ENCODE measurements around the gene ORM2.

Gene ORM2

GRCh38 chr9:114291064-114291474 is 38.6 kb upstream of the ORM2 start:
- in situ Hi-C loops (cut with MboI; ENCODE audit: low sequenced_read_pairs) = loop anchor here (25.0 kb wide), 1 partner anchor 204 kb away; the partner anchor contains the start of genes AMBP and KIF12

DNA sequence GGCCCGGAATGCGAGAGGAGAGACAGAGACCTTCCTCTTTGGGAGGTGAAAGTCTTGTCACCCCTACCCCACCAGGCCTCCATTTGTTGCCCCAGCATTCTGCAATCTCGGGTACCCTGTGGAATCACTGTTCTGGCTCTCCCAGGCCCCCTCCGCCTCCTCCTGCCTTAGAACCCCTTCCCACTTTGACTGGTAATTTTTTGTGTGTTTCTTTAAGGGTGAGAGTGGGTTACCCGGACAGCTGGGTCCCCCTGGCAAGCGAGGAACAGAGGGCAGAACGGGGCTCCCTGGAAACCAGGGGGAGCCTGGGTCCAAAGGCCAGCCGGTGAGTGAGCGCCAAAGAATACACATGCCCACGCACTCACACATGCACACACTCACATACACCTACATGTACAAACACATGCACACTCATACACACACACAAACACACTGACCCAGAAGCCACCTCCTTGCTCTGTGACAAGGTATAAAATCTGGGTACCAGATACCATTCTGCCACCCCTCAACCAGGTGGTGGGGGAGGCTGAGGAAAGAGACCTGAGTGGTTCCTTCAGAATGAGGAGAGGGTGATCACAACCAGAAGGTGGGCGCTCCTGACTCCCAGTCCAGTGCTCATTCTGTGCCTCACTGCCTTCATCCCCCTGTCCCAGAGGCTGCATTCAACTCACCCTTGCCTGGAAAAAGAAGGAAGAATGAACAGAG is 37.6 kb upstream of the ORM2 start:
- in situ Hi-C loops (cut with MboI; ENCODE audit: low sequenced_read_pairs) = loop anchor here (25.0 kb wide), 1 partner anchor 205 kb away; the partner anchor contains the start of genes AMBP and KIF12

GRCh38 chr9:114294664-114295063 is 35.0 kb upstream of the ORM2 start:
- in situ Hi-C loops (cut with MboI; ENCODE audit: low sequenced_read_pairs) = loop anchor here (25.0 kb wide), 1 partner anchor 207 kb away; the partner anchor contains the start of genes AMBP and KIF12

- in situ Hi-C loops (cut with MboI; ENCODE audit: low sequenced_read_pairs) = loop anchor here (25.0 kb wide), 1 partner anchor 209 kb away; the partner anchor contains the start of genes AMBP and KIF12
These were observed 33.3 kb upstream of the ORM2 start for GRCh38 chr9:114296338-114296737.

- in situ Hi-C loops (cut with MboI; ENCODE audit: low sequenced_read_pairs) = loop anchor here (25.0 kb wide), 1 partner anchor 212 kb away; the partner anchor contains the start of genes AMBP and KIF12
These were observed 30.1 kb upstream of the ORM2 start for GRCh38 chr9:114299286-114300152.

DNA sequence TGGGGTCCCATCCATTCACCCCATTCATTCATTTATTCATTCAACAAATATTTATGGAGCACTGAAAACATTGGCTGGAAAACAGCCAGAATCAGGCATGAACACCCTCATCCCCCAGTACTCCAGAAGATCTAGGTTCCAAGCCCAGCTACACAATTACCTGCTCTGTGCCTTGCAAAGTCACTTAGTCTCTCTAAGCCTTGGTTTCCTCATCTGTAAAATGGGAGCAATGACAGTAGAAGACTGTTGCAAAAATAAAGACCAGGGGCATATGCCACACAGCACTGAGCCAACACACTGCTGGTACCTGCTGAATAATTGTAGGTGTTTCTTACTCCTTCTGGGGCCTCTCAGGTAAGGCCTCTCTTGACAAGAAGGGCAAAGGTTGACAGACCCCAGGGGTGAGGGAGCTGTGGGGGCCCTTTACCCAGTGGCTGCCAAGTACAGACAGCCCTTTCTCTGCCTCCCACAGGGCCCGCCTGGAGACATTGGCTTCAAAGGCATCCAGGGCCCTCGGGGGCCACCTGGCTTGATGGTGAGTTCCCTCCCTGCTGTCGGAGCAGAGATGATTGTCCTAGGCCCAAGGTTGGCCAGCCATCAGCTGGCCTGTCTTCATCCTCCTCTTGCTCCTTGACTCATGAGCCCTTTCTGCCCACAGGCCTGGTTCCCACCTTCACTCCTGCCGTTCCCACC is 29.4 kb upstream of the ORM2 start:
- in situ Hi-C loops (cut with MboI; ENCODE audit: low sequenced_read_pairs) = no loop called here

GRCh38 chr9:114300846-114301797 is 28.5 kb upstream of the ORM2 start:
- in situ Hi-C loops (cut with MboI; ENCODE audit: low sequenced_read_pairs) = no loop called here

- in situ Hi-C loops (cut with MboI; ENCODE audit: low sequenced_read_pairs) = no loop called here
These were observed 27.7 kb upstream of the ORM2 start for GRCh38 chr9:114301798-114302565.

DNA sequence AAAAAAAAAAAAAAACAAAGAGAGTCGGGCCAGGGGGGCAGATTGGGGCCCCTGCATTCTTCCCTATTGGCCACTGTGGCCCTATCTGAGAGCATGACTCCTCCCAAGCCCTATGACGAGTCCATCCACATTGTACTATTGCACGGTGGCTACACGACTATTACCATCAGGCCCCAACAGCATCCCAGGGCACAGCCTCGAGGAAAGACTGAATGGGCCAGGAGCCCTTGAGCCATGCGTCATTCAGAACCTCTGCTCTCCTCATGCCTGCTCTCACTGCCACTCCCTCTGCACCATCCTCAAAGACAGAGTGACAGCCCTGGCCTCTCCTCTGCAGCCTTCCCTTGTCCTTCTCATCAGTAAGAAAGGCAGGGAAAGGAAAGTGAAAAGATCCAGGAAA is 26.9 kb upstream of the ORM2 start:
- in situ Hi-C loops (cut with MboI; ENCODE audit: low sequenced_read_pairs) = no loop called here

DNA sequence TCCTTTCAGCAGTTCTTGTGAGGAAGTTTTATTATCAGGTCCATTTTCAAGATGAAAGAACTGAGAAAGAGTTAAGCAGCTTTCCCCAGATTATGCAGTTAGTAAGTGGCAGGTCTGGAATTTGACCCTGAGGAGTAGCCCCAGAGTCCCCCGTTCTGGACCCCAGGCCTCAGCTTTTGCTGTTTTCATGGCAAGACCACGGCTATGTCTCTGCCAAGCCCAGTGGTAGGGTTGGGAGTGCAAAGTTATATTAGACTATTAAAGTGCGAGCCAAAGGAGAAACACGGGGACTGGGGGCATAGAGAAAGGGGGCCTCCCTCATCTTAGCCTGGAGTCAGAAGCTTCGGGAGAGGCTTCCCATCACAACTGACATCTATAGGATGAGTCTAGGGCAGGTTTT is 26.1 kb upstream of the ORM2 start:
- in situ Hi-C loops (cut with MboI; ENCODE audit: low sequenced_read_pairs) = no loop called here

GRCh38 chr9:114303977-114304376 is 25.7 kb upstream of the ORM2 start:
- in situ Hi-C loops (cut with MboI; ENCODE audit: low sequenced_read_pairs) = no loop called here

GRCh38 chr9:114304416-114305188 is 25.1 kb upstream of the ORM2 start:
- in situ Hi-C loops (cut with MboI; ENCODE audit: low sequenced_read_pairs) = no loop called here

DNA sequence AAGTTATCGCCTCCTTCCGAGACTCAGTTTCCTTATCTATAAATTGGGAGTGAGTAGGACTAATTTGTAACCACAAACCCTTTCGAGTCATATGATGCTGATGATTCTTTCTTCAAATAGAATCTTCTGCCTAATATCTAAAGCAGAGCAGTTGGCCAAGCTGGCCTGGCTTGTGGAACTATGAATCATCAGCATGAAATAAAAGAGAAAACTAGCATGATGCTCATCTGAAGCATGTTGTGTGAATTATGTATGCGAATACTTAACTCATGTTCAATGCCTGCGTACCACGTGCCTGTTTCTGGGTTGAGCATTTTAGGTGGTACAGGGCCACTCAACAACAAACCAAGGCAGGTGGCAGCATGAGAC is 21.8 kb upstream of the ORM2 start:
- in situ Hi-C loops (cut with MboI; ENCODE audit: low sequenced_read_pairs) = no loop called here

DNA sequence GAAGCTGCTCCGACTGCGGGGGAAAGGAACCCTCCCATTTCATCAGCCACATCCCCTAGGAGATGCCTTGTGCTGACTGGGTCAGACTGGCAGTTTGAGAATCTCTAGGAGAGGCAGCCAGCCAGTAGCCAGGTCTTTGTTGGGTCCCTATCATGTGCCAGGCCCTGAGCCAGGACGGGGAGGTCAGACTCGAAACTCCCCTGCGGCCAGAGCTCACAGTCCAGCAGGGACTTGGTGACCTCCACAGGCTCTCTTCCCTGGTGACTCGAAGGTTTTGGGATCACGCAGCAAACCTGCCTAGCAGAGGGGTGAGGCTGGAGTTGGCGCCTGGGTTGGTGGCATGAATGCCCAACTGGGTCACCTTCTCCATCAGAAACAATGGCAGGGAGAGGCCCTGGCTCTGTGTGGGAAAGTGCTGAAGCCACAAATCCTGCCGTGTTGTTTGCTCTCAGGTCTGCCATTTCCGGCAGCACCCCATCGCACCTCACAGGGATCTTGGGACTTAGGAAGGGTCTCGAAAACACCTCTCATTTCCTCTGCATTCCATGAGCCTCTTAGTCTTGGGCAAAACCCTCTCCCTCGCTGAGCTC is 21.2 kb upstream of the ORM2 start:
- in situ Hi-C loops (cut with MboI; ENCODE audit: low sequenced_read_pairs) = no loop called here

GRCh38 chr9:114309096-114309495 is 20.6 kb upstream of the ORM2 start:
- in situ Hi-C loops (cut with MboI; ENCODE audit: low sequenced_read_pairs) = no loop called here

DNA sequence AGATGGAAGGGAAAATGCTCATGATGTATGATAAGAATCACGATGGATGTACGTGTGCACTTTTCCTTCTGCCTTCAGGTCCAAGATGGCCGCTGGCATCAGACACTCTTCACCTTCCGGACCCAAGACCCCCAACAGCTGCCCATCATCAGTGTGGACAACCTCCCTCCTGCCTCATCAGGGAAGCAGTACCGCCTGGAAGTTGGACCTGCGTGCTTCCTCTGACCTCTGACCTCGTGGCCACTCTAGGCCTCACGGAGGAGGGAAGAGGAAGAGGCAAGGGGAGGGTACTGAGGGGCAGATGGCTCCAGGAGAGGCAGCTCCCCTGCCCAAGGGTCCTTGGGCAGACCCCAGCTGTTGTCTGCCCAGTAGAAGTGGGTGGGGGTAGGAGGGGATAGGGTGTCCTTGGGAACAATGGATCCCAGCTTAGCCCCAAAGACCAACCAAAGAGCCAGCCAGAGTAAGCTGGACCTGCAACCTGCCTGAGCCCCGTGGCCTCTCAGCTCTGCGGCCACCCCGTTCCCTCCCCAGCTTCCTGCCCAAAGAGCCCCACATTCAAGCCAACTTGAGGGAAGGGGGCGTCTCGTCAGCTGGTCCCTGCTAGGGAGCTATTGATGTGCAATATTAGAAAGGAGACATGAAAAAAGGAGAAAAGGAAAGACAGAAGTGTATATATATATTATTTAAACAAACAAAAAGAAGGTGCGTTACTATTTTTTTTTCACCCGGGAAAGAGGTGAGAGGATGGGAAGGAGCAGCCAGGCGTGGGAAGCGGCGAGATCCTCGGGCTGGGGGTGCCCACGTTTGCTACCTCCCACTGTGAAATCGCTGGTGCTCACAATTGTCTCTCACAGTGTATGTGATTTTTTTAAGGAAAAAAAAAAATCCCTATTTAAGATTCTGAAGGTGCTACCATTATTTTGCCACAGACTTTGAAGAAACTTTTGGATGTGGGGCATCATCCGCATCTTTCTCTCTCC is 18.9 kb upstream of the ORM2 start:
- in situ Hi-C loops (cut with MboI; ENCODE audit: low sequenced_read_pairs) = no loop called here
